ENCODE data around the gene DFFA. TPM values are rescaled to one million over a fixed set of nuclear protein-coding genes. Genes with fewer than 3 reads are reported as not detected.

The DFFA gene
- total RNA-seq, 1 experiment from 2014 or later: 45.2 TPM

- intact Hi-C loops (cut with micrococcal nuclease; ENCODE audit: unreplicated experiment): no loop called here
- no peak overlapping the region for H3K27ac Mint-ChIP-seq (ENCODE audit: unreplicated experiment)
- TF ChIP-seq, protein P1, sequence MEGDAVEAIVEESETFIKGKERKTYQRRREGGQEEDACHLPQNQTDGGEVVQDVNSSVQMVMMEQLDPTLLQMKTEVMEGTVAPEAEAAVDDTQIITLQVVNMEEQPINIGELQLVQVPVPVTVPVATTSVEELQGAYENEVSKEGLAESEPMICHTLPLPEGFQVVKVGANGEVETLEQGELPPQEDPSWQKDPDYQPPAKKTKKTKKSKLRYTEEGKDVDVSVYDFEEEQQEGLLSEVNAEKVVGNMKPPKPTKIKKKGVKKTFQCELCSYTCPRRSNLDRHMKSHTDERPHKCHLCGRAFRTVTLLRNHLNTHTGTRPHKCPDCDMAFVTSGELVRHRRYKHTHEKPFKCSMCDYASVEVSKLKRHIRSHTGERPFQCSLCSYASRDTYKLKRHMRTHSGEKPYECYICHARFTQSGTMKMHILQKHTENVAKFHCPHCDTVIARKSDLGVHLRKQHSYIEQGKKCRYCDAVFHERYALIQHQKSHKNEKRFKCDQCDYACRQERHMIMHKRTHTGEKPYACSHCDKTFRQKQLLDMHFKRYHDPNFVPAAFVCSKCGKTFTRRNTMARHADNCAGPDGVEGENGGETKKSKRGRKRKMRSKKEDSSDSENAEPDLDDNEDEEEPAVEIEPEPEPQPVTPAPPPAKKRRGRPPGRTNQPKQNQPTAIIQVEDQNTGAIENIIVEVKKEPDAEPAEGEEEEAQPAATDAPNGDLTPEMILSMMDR (IDR thresholded peaks at IDR 0.05; ENCODE audit: unreplicated experiment): no peak
- DNase-seq: no peak
- peaks cover 6% of the 10 kb centered on the region for H3K36me3 Mint-ChIP-seq (ENCODE audit: insufficient read depth, unreplicated experiment)
- CTCF ChIA-PET: no interaction called here
- H3K4me3 Mint-ChIP-seq (ENCODE audit: low read depth, unreplicated experiment): no peak overlapping the region
- no peaks in the 10 kb centered on the region for H3K4me1 Mint-ChIP-seq (ENCODE audit: low read depth, unreplicated experiment)
- BruUV-seq (replicated peaks): no TSS peak
- no peaks in the 10 kb centered on the region for H3K9me3 Mint-ChIP-seq (ENCODE audit: low read depth, unreplicated experiment)
- H3K27me3 Mint-ChIP-seq (ENCODE audit: unreplicated experiment): no peaks in the 10 kb centered on the region
Measured at GRCh38 chr1:10444795-10445397, 27.4 kb downstream of the DFFA start.

DNA sequence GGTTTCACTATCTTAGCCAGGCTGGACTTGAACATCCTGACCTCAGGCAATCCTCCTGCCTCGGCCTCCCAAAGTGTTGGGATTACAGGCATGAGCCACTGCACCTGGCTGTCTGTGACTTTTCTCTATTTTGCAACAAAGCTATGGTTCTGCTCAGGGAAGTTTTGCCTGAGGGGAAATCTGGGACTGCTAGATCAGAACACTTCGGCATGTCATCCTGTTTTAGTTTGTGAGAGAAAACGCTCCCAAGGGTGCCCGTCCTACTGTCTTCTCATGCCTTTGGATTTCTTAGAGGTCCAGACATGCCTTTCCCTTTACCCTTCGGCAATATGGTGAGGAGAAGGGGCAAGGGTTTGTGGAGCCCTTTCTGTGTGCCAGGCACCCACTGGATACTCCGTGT lies 28.1 kb downstream of the DFFA start:
- Mint-ChIP-seq H3K9me3 (ENCODE audit: low read depth, unreplicated experiment) (no peaks in the 10 kb centered on the region), H3K4me1 (ENCODE audit: low read depth, unreplicated experiment) (no peaks in the 10 kb centered on the region), H3K36me3 (ENCODE audit: insufficient read depth, unreplicated experiment) (peaks cover 6% of the 10 kb centered on the region), H3K4me3 (ENCODE audit: low read depth, unreplicated experiment) (no peak overlapping the region), H3K27me3 (ENCODE audit: unreplicated experiment) (no peaks in the 10 kb centered on the region), H3K27ac (ENCODE audit: unreplicated experiment) (no peak overlapping the region)
- BruUV-seq (replicated peaks): no TSS peak
- intact Hi-C loops (cut with micrococcal nuclease; ENCODE audit: unreplicated experiment): no loop called here
- TF ChIP-seq, protein P1 (IDR thresholded peaks at IDR 0.05; ENCODE audit: unreplicated experiment): no peak
- no peak for DNase-seq
- CTCF ChIA-PET: no interaction called here

- H3K9me3 Mint-ChIP-seq (ENCODE audit: low read depth, unreplicated experiment): no peaks in the 10 kb centered on the region
- TF ChIP-seq, protein P1 (IDR thresholded peaks at IDR 0.05; ENCODE audit: unreplicated experiment): no peak
- no peak for DNase-seq
- H3K4me3 Mint-ChIP-seq (ENCODE audit: low read depth, unreplicated experiment): no peak overlapping the region
- no peak overlapping the region for H3K27ac Mint-ChIP-seq (ENCODE audit: unreplicated experiment)
- no peaks in the 10 kb centered on the region for H3K27me3 Mint-ChIP-seq (ENCODE audit: unreplicated experiment)
- intact Hi-C loops (cut with micrococcal nuclease; ENCODE audit: unreplicated experiment): no loop called here
- H3K4me1 Mint-ChIP-seq (ENCODE audit: low read depth, unreplicated experiment): no peaks in the 10 kb centered on the region
- no TSS peak for BruUV-seq (replicated peaks)
- CTCF ChIA-PET: interaction anchor here (0.7 kb wide), 1 partner anchor 32 kb away, joined by 6 read pairs; the partner anchor contains the start of gene DFFA
- peaks cover 6% of the 10 kb centered on the region for H3K36me3 Mint-ChIP-seq (ENCODE audit: insufficient read depth, unreplicated experiment)
Measured at GRCh38 chr1:10440794-10441193, 31.5 kb downstream of the DFFA start.

- intact Hi-C loops (cut with micrococcal nuclease; ENCODE audit: unreplicated experiment): no loop called here
- no peak overlapping the region for H3K4me3 Mint-ChIP-seq (ENCODE audit: low read depth, unreplicated experiment)
- no peaks in the 10 kb centered on the region for H3K9me3 Mint-ChIP-seq (ENCODE audit: low read depth, unreplicated experiment)
- H3K27me3 Mint-ChIP-seq (ENCODE audit: unreplicated experiment): no peaks in the 10 kb centered on the region
- peaks cover 6% of the 10 kb centered on the region for H3K36me3 Mint-ChIP-seq (ENCODE audit: insufficient read depth, unreplicated experiment)
- H3K4me1 Mint-ChIP-seq (ENCODE audit: low read depth, unreplicated experiment): no peaks in the 10 kb centered on the region
- no peak for DNase-seq
- TF ChIP-seq, protein P1 (IDR thresholded peaks at IDR 0.05; ENCODE audit: unreplicated experiment): no peak
- no peak overlapping the region for H3K27ac Mint-ChIP-seq (ENCODE audit: unreplicated experiment)
- CTCF ChIA-PET: no interaction called here
- BruUV-seq (replicated peaks): no TSS peak
Measured at GRCh38 chr1:10440305-10440704, 32.0 kb downstream of the DFFA start.
